ENCODE measurements around the gene MILR1.

The MILR1 gene

GRCh38 chr17:64500862-64501765 lies 52.2 kb downstream of the MILR1 start:
- DNase-seq (ENCODE audit: low spot score) = no peak
- in situ Hi-C loops (cut with MboI; ENCODE audit: low pct_unique_long_range_greater_than_20kb, low sequenced_read_pairs, unreplicated experiment) = no loop called here
- TF ChIP-seq CTCF (IDR thresholded peaks at IDR 0.05; ENCODE audit: extremely low read depth, insufficient read depth, missing control alignments) = no peak

- in situ Hi-C loops (cut with MboI; ENCODE audit: low pct_unique_long_range_greater_than_20kb, low sequenced_read_pairs, unreplicated experiment) = no loop called here
- no peak for TF ChIP-seq CTCF (IDR thresholded peaks at IDR 0.05; ENCODE audit: extremely low read depth, insufficient read depth, missing control alignments)
- no peak for DNase-seq (ENCODE audit: low spot score)
Measured at GRCh38 chr17:64502021-64502420, 53.1 kb downstream of the MILR1 start.

GRCh38 chr17:64502809-64503208 lies 53.9 kb downstream of the MILR1 start:
- in situ Hi-C loops (cut with MboI; ENCODE audit: low pct_unique_long_range_greater_than_20kb, low sequenced_read_pairs, unreplicated experiment) = no loop called here
- TF ChIP-seq CTCF (IDR thresholded peaks at IDR 0.05; ENCODE audit: extremely low read depth, insufficient read depth, missing control alignments) = no peak
- DNase-seq (ENCODE audit: low spot score) = no peak

- DNase-seq (ENCODE audit: low spot score) = no peak
- TF ChIP-seq CTCF (IDR thresholded peaks at IDR 0.05; ENCODE audit: extremely low read depth, insufficient read depth, missing control alignments) = no peak
- in situ Hi-C loops (cut with MboI; ENCODE audit: low pct_unique_long_range_greater_than_20kb, low sequenced_read_pairs, unreplicated experiment) = no loop called here
Measured at GRCh38 chr17:64503341-64503740, 54.4 kb downstream of the MILR1 start.

- in situ Hi-C loops (cut with MboI; ENCODE audit: low pct_unique_long_range_greater_than_20kb, low sequenced_read_pairs, unreplicated experiment) = no loop called here
Measured at GRCh38 chr17:64503821-64504768, 55.2 kb downstream of the MILR1 start.

More at GRCh38 chr17:64503821-64504768, 55.2 kb downstream of the MILR1 start:
- TF ChIP-seq CTCF (IDR thresholded peaks at IDR 0.05; ENCODE audit: extremely low read depth, insufficient read depth, missing control alignments) = no peak
- no peak for DNase-seq (ENCODE audit: low spot score)

All from GM13977 (cell line).